ENCODE data around the gene HOPX.

GRCh38 chr4:56671860-56672259 is 9.2 kb downstream of the HOPX start:
- no peak for TF ChIP-seq ETS1 (IDR thresholded peaks at IDR 0.05)
- TF ChIP-seq, protein P1, sequence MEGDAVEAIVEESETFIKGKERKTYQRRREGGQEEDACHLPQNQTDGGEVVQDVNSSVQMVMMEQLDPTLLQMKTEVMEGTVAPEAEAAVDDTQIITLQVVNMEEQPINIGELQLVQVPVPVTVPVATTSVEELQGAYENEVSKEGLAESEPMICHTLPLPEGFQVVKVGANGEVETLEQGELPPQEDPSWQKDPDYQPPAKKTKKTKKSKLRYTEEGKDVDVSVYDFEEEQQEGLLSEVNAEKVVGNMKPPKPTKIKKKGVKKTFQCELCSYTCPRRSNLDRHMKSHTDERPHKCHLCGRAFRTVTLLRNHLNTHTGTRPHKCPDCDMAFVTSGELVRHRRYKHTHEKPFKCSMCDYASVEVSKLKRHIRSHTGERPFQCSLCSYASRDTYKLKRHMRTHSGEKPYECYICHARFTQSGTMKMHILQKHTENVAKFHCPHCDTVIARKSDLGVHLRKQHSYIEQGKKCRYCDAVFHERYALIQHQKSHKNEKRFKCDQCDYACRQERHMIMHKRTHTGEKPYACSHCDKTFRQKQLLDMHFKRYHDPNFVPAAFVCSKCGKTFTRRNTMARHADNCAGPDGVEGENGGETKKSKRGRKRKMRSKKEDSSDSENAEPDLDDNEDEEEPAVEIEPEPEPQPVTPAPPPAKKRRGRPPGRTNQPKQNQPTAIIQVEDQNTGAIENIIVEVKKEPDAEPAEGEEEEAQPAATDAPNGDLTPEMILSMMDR (conservative IDR thresholded peaks at IDR 0.05; ENCODE audit: low read depth in 2 of 2) = no peak
- no peak for TF ChIP-seq EZH2 (IDR thresholded peaks at IDR 0.05; ENCODE audit: low read depth, unreplicated experiment)
- TF ChIP-seq, protein P2, sequence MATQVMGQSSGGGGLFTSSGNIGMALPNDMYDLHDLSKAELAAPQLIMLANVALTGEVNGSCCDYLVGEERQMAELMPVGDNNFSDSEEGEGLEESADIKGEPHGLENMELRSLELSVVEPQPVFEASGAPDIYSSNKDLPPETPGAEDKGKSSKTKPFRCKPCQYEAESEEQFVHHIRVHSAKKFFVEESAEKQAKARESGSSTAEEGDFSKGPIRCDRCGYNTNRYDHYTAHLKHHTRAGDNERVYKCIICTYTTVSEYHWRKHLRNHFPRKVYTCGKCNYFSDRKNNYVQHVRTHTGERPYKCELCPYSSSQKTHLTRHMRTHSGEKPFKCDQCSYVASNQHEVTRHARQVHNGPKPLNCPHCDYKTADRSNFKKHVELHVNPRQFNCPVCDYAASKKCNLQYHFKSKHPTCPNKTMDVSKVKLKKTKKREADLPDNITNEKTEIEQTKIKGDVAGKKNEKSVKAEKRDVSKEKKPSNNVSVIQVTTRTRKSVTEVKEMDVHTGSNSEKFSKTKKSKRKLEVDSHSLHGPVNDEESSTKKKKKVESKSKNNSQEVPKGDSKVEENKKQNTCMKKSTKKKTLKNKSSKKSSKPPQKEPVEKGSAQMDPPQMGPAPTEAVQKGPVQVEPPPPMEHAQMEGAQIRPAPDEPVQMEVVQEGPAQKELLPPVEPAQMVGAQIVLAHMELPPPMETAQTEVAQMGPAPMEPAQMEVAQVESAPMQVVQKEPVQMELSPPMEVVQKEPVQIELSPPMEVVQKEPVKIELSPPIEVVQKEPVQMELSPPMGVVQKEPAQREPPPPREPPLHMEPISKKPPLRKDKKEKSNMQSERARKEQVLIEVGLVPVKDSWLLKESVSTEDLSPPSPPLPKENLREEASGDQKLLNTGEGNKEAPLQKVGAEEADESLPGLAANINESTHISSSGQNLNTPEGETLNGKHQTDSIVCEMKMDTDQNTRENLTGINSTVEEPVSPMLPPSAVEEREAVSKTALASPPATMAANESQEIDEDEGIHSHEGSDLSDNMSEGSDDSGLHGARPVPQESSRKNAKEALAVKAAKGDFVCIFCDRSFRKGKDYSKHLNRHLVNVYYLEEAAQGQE (IDR thresholded peaks at IDR 0.05; ENCODE audit: unreplicated experiment) = no peak
- no peak for TF ChIP-seq POLR2AphosphoS5 (IDR thresholded peaks at IDR 0.05; ENCODE audit: low read depth)
- no peak for TF ChIP-seq CREB1 (CRISPR knock-in tag; IDR thresholded peaks at IDR 0.05; ENCODE audit: low read depth)
- no peak for TF ChIP-seq ZNF331 (CRISPR knock-in tag; IDR thresholded peaks at IDR 0.05; ENCODE audit: low read depth)
- TF ChIP-seq NANOG (IDR thresholded peaks at IDR 0.05; ENCODE audit: borderline replicate concordance) = no peak
- no peak for TF ChIP-seq ZNF114 (CRISPR knock-in tag; IDR thresholded peaks at IDR 0.05)
- TF ChIP-seq EZH2phosphoT487 (IDR thresholded peaks at IDR 0.05; ENCODE audit: unreplicated experiment) = no peak
- TF ChIP-seq JUNB (IDR thresholded peaks at IDR 0.05; ENCODE audit: unreplicated experiment) = no peak
- TF ChIP-seq STAT1 (IDR thresholded peaks at IDR 0.05; ENCODE audit: unreplicated experiment) = no peak
